Measurements from ENCODE around the gene MSLN. TPM values are rescaled to one million over a fixed set of nuclear protein-coding genes. Genes with fewer than 3 reads are reported as not detected.

MSLN gene
- total and polyA plus RNA-seq, 2 donors (not counting 3 experiments of a cell fraction or from before 2014, with no cell fraction given), result not detected

DNA sequence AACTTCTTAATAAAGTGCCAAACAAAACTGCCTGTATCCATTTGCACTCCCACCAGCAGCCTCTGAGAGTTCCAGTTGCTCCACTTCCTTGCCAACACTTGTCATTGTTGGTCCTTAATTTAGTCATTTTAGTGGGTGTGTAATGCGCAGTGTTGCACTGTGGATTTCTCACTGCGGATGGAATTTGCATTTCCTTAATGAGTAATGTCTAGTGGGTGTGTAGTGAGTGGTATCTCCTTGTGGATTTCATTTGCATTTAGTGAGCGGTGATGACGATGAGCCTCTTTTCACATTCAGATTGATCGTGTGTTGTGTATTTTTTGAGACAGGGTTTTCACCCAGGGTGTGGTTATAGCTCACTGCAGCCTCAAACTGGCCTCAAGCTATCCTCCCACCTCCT, 4.1 kb upstream of the MSLN start:
- Histone ChIP-seq H3K4me3 (replicated peaks in 1 of 3; ENCODE audit: insufficient read depth in 1 of 3, low read depth in 1 of 3, low read length in 3 of 3) (no peak overlapping the region), H3K27ac (ENCODE audit: insufficient read depth, low read depth, low read length) (no peak overlapping the region), H3K9me3 (replicated peaks; ENCODE audit: control insufficient read depth, insufficient read depth, low read length) (no peaks in the 10 kb centered on the region), H3K4me1 (ENCODE audit: control insufficient read depth, extremely low read depth, insufficient read depth, low read length) (no peaks in the 10 kb centered on the region), H3K4me2 (ENCODE audit: insufficient read depth, low read length) (no peak overlapping the region), H3K9me1 (replicated peaks; ENCODE audit: control insufficient read depth, extremely low read depth, insufficient read depth, low read length) (no peaks in the 10 kb centered on the region), H3K9ac (replicated peaks; ENCODE audit: extremely low read depth, insufficient read depth, low read length) (no peak overlapping the region), H4K20me1 (replicated peaks; ENCODE audit: control insufficient read depth, extremely low read depth, insufficient read depth, low read length) (no peaks in the 10 kb centered on the region), H3K79me2 (ENCODE audit: control insufficient read depth, insufficient read depth, low read length) (no peaks in the 10 kb centered on the region), H3K27me3 (ENCODE audit: control insufficient read depth in 2 of 2, insufficient read depth in 2 of 2, low read length in 2 of 2) (peaks cover 4% of the 10 kb centered on the region in 2 experiments), H3K36me3 (ENCODE audit: control insufficient read depth in 2 of 2, extremely low read depth in 1 of 2, insufficient read depth in 2 of 2, low read length in 2 of 2) (no peaks in the 10 kb centered on the region), H2AFZ (ENCODE audit: low read depth, low read length) (no peak overlapping the region)
- DNase-seq (ENCODE audit: low read depth, low spot score), result no peak
- BruUV-seq (replicated peaks), result no TSS peak
- TF ChIP-seq JUN (IDR thresholded peaks at IDR 0.05; ENCODE audit: borderline replicate concordance, insufficient read depth, insufficient read length, low read depth) (no peak), EZH2 (IDR thresholded peaks at IDR 0.05; ENCODE audit: borderline replicate concordance, low read depth, low read length, severe bottlenecking) (no peak), MYC (IDR thresholded peaks at IDR 0.05; ENCODE audit: low read depth, low read length) (no peak), FOS (IDR thresholded peaks at IDR 0.05; ENCODE audit: borderline replicate concordance, insufficient read depth, low read length) (no peak)
- TF ChIP-seq, protein P1, sequence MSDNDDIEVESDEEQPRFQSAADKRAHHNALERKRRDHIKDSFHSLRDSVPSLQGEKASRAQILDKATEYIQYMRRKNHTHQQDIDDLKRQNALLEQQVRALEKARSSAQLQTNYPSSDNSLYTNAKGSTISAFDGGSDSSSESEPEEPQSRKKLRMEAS (IDR thresholded peaks at IDR 0.05; ENCODE audit: insufficient read depth, insufficient read length), result no peak
- ChIA-PET POLR2A (no interaction called here), CTCF (interaction anchor here (0.6 to 1.0 kb wide), 3 partner anchors 29 to 1312 kb away, joined by 3 read pairs; no protein-coding TSS in a partner anchor)
- dilution Hi-C loops (cut with MboI; ENCODE audit: extremely low pct_ligation_motif_present, low sequenced_read_pairs), result no loop called here
- intact Hi-C loops (cut with micrococcal nuclease), result no loop called here
- FAIRE-seq, result no peak

DNA sequence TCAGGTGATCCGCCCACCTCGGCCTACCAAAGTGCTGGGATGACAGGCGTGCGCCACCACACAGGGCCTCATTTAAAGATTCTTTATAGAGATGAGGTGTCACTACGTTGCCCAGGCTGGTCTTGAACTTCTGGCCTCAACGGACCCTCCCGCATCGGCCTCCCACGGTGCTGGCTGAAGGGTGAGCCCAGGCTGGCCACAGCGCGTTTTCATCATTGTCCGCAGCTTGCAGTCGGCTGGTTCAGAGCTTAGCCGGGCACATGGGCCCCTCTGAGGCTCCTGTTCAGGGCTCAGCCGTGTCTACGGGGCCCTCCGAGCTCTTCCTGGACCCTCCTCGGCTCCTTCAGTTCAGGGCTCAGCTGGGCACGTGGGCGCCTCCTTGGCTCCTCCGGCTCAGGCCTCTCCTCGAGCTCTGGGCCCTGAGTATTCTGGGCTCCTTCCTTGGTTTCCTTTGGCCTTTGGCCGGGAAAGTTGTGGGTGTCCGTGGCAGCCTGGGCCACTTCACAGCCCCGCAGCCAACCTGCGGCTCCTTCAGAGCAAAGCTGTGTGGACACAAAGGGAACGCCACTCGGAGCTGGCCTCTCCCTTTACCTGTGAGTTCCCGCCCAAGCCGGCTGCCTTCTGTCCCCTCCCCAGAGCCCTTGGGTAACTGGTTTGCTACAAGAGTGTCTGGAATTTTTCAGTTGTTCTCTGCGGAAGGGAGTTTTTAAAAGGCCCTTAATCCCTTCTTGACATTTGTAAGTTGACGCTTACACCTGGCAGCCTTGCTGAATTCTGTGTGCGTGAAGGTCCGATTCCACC, 1.2 kb upstream of the MSLN start:
- no peak for DNase-seq (ENCODE audit: low read depth, low spot score)
- intact Hi-C loops (cut with micrococcal nuclease), result no loop called here
- no TSS peak for BruUV-seq (replicated peaks)
- TF ChIP-seq, protein P2, sequence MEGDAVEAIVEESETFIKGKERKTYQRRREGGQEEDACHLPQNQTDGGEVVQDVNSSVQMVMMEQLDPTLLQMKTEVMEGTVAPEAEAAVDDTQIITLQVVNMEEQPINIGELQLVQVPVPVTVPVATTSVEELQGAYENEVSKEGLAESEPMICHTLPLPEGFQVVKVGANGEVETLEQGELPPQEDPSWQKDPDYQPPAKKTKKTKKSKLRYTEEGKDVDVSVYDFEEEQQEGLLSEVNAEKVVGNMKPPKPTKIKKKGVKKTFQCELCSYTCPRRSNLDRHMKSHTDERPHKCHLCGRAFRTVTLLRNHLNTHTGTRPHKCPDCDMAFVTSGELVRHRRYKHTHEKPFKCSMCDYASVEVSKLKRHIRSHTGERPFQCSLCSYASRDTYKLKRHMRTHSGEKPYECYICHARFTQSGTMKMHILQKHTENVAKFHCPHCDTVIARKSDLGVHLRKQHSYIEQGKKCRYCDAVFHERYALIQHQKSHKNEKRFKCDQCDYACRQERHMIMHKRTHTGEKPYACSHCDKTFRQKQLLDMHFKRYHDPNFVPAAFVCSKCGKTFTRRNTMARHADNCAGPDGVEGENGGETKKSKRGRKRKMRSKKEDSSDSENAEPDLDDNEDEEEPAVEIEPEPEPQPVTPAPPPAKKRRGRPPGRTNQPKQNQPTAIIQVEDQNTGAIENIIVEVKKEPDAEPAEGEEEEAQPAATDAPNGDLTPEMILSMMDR (IDR thresholded peaks at IDR 0.05; ENCODE audit: extremely low read depth in 1 of 2, insufficient read depth in 1 of 2, low read depth in 1 of 2, low read length in 2 of 2), result no peak
- TF ChIP-seq POLR2AphosphoS5 (IDR thresholded peaks at IDR 0.05; ENCODE audit: insufficient read depth, low read depth, low read length), result no peak
- TF ChIP-seq EZH2 (IDR thresholded peaks at IDR 0.05; ENCODE audit: borderline replicate concordance, low read depth, low read length, severe bottlenecking), result no peak
- TF ChIP-seq JUN (IDR thresholded peaks at IDR 0.05; ENCODE audit: borderline replicate concordance, insufficient read depth, insufficient read length, low read depth), result no peak
- no peak for TF ChIP-seq POLR2A (IDR thresholded peaks at IDR 0.05; ENCODE audit: low read depth, low read length)
- TF ChIP-seq GATA2 (IDR thresholded peaks at IDR 0.05; ENCODE audit: insufficient read depth, insufficient read length, low read depth, low read length), result no peak
- TF ChIP-seq, protein P1 (IDR thresholded peaks at IDR 0.05; ENCODE audit: insufficient read depth, insufficient read length), result no peak
- no peak for TF ChIP-seq FOS (IDR thresholded peaks at IDR 0.05; ENCODE audit: borderline replicate concordance, insufficient read depth, low read length)
- TF ChIP-seq MYC (IDR thresholded peaks at IDR 0.05; ENCODE audit: low read depth, low read length), result no peak
- FAIRE-seq, result no peak
- POLR2A ChIA-PET, result no interaction called here
- no peaks in the 10 kb centered on the region for H3K9me1 ChIP-seq (replicated peaks; ENCODE audit: control insufficient read depth, extremely low read depth, insufficient read depth, low read length)
- peaks cover 0 to 1% of the 10 kb centered on the region in 2 experiments for H3K27me3 ChIP-seq (ENCODE audit: control insufficient read depth in 2 of 2, insufficient read depth in 2 of 2, low read length in 2 of 2)
- no peaks in the 10 kb centered on the region for H3K36me3 ChIP-seq (ENCODE audit: control insufficient read depth in 2 of 2, extremely low read depth in 1 of 2, insufficient read depth in 2 of 2, low read length in 2 of 2)
- H4K20me1 ChIP-seq (replicated peaks; ENCODE audit: control insufficient read depth, extremely low read depth, insufficient read depth, low read length), result no peaks in the 10 kb centered on the region
- no peaks in the 10 kb centered on the region for H3K79me2 ChIP-seq (ENCODE audit: control insufficient read depth, insufficient read depth, low read length)
- H2AFZ ChIP-seq (ENCODE audit: low read depth, low read length), result no peak overlapping the region
- H3K9me3 ChIP-seq (replicated peaks; ENCODE audit: control insufficient read depth, insufficient read depth, low read length), result no peaks in the 10 kb centered on the region
- dilution Hi-C loops (cut with MboI; ENCODE audit: extremely low pct_ligation_motif_present, low sequenced_read_pairs), result no loop called here
- CTCF ChIA-PET, result interaction anchor here (0.8 kb wide), 1 partner anchor 298 kb away, joined by 4 read pairs; no protein-coding TSS in a partner anchor
- no peak overlapping the region for H3K4me3 ChIP-seq (replicated peaks in 1 of 3; ENCODE audit: insufficient read depth in 1 of 3, low read depth in 1 of 3, low read length in 3 of 3)
- H3K4me1 ChIP-seq (ENCODE audit: control insufficient read depth, extremely low read depth, insufficient read depth, low read length), result no peaks in the 10 kb centered on the region
- no peak overlapping the region for H3K9ac ChIP-seq (replicated peaks; ENCODE audit: extremely low read depth, insufficient read depth, low read length)
- H3K27ac ChIP-seq (ENCODE audit: insufficient read depth, low read depth, low read length), result no peak overlapping the region
- H3K4me2 ChIP-seq (ENCODE audit: insufficient read depth, low read length), result no peak overlapping the region

Measured in endothelial cell of umbilical vein (primary cell).